GM12878 (cell line): ENCODE results near the gene SLC23A2. TPM values are rescaled to one million over a fixed set of nuclear protein-coding genes. Genes with fewer than 3 reads are reported as not detected.

Experiments used
- ATAC-seq: fragments of 200-7000 bp; cut with Tn5 transposase; 3 replicates; pipeline ENCODE4 v1.9.1; 2020; ENCODE audit warnings: mild to moderate bottlenecking, moderate library complexity
- BruUV-seq: library from RNA; stranded (reverse); fragments of 400-500 nt; replicated peaks from 2 replicates; lab custom pipeline; 2021; lab: Mats Ljungman, UMichigan
- CTCF ChIA-PET: fragments of 300-600 bp; sonication (Branson Sonifier 250); formaldehyde crosslinking; extraction: SDS; loops from one replicate; lab custom pipeline; 2021; ENCODE audit warnings: inconsistent platforms; lab: Yijun Ruan, JAX
- POLR2A ChIA-PET: fragments of 350-600 bp; formaldehyde crosslinking; extraction: SDS; loops from one replicate; lab custom pipeline; 2021; ENCODE audit warnings: inconsistent platforms; lab: Charles Lee
- RAD21 ChIA-PET: fragments of 300-600 bp; sonication (Branson Sonifier 250); formaldehyde crosslinking; loops from one replicate; lab custom pipeline; 2023; ENCODE audit warnings: antibody characterized with exemption; ENCODE audit not compliant: unreplicated experiment; lab: Charles Lee
- SMC1A ChIA-PET: fragments of 300-600 bp; sonication (Branson Sonifier 250); formaldehyde crosslinking; loops from one replicate; lab custom pipeline; 2023; ENCODE audit not compliant: unreplicated experiment, uncharacterized antibody; lab: Charles Lee
- DNase-seq: peaks from one replicate; pipeline ENCODE4 v3.0.0-alpha.2; 2011; ENCODE audit warnings: low read depth, low spot score
- FAIRE-seq: peaks from 3 replicates; lab custom pipeline; 2011; peaks lifted over from hg19 to GRCh38; lab: Jason Lieb, UNC
- H2AFZ ChIP-seq: 2 replicates; pipeline ENCODE4 v1.6.0; 2011; ENCODE audit warnings: low read depth, low read length, control low read depth; ENCODE audit not compliant: control insufficient read depth
- H3K27ac ChIP-seq: 2 replicates; pipeline ENCODE4 v1.5.1; 2011; ENCODE audit warnings: control low read depth; ENCODE audit not compliant: control insufficient read depth, insufficient read depth
- H3K27me3 ChIP-seq, 2 experiments: replicated peaks in 1 of 2; 2 replicates each; pipeline versions ENCODE4 v1.6.0 to v1.6.1; 2011; ENCODE audit warnings: low read length in 1 of 2; ENCODE audit not compliant: control insufficient read depth in 2 of 2, insufficient read depth in 2 of 2
- H3K36me3 ChIP-seq, 2 experiments: 2 replicates each; pipeline ENCODE4 v1.5.1; 2011; ENCODE audit warnings: low read length in 1 of 2; ENCODE audit not compliant: control insufficient read depth in 2 of 2, insufficient read depth in 2 of 2
- H3K4me1 ChIP-seq: 2 replicates; pipeline ENCODE4 v1.6.1; 2011; ENCODE audit warnings: mild to moderate bottlenecking, low read length, moderate library complexity, mixed read lengths; ENCODE audit not compliant: control insufficient read depth, insufficient read depth
- H3K4me2 ChIP-seq: 2 replicates; pipeline ENCODE4 v1.6.0; 2011; ENCODE audit warnings: control low read depth; ENCODE audit not compliant: control insufficient read depth, insufficient read depth
- H3K4me3 ChIP-seq: fragments of 200-600 bp; sonication (generic); 2 replicates; pipeline ENCODE4 v1.5.1; 2016
- H3K79me2 ChIP-seq: 2 replicates; pipeline ENCODE4 v1.6.0; 2011; ENCODE audit warnings: low read length; ENCODE audit not compliant: control insufficient read depth, insufficient read depth
- H3K9ac ChIP-seq: 2 replicates; pipeline ENCODE4 v1.8.0; 2011; ENCODE audit warnings: low read length, control low read depth, mixed read lengths; ENCODE audit not compliant: control insufficient read depth, insufficient read depth
- H3K9me3 ChIP-seq: replicated peaks from 3 replicates; pipeline ENCODE4 v1.5.1; 2011; ENCODE audit warnings: mild to moderate bottlenecking, low read length; ENCODE audit not compliant: control insufficient read depth, insufficient read depth
- H4K20me1 ChIP-seq: 2 replicates; pipeline ENCODE4 v1.6.0; 2011; ENCODE audit not compliant: control insufficient read depth, insufficient read depth
- E4F1 ChIP-seq: fragments of 450-650 bp; IDR thresholded peaks from 2 replicates; pipeline ENCODE4 v1.6.1; 2018; ENCODE audit warnings: borderline replicate concordance, mild to moderate bottlenecking; ENCODE audit not compliant: partially characterized antibody
- EGR1 ChIP-seq, 2 experiments: IDR thresholded peaks; 1 replicate in 1 of 2; 2 replicates in 1 of 2; pipeline ENCODE4 v1.6.1; 2011 to 2012; ENCODE audit warnings: low read depth in 2 of 2, low read length in 2 of 2, borderline replicate concordance in 1 of 2, mild to moderate bottlenecking in 1 of 2, moderate library complexity in 1 of 2
- ELK1 ChIP-seq: IDR thresholded peaks from 2 replicates; pipeline ENCODE4 v1.6.1; 2012; ENCODE audit warnings: low read depth, low read length, improper control_type of control experiment
- EZH2 ChIP-seq: IDR thresholded peaks from 2 replicates; pipeline ENCODE4 v1.6.1; 2012; ENCODE audit warnings: low read depth, mild to moderate bottlenecking, control low read depth, inconsistent platforms, low read length, borderline replicate concordance; ENCODE audit not compliant: control insufficient read depth
- SMAD5 ChIP-seq: IDR thresholded peaks from 2 replicates; pipeline ENCODE4 v1.6.1; 2016; ENCODE audit warnings: antibody characterized with exemption, low read depth
- TCF12 ChIP-seq: IDR thresholded peaks from 2 replicates; pipeline ENCODE4 v1.6.1; 2011; ENCODE audit warnings: low read depth, mild to moderate bottlenecking, low read length
- WGBS: methylation state at CpG from one replicate; pipeline ENCODE4 v1.1.6; 2016; ENCODE audit warnings: low lambda C conversion rate; ENCODE audit not compliant: insufficient replicate concordance, insufficient coverage; ENCODE audit errors: missing lambda C conversion rate; 5-methylcytosine and 5-hydroxymethylcytosine counted together
- in situ Hi-C: fragments of 300-500 bp; cut with MboI; formaldehyde crosslinking; loops from 9 replicates; pipeline ENCODE4 v1.14.3; 2018; ENCODE audit warnings: mixed read lengths
- intact Hi-C: fragments of 100-400 bp; cut with micrococcal nuclease; formaldehyde crosslinking; loops from one replicate; pipeline ENCODE4 v1.14.2; 2022; ENCODE audit not compliant: unreplicated experiment
- polyA plus RNA-seq, 11 experiments: library from polyadenylated mRNA; depleted of rRNA in 4 of 11; unstranded in 6 of 11; stranded (reverse) in 5 of 11; fragments of >200 nt; fragmentation: Nextera tagmentation in 4 of 11; fragmentation: Illumina TruSeq in 1 of 11; extraction: Ambion mirVana in 4 of 11; extraction: Trizol in 1 of 11; gene quantifications; 1 replicate in 1 of 11; 2 replicates in 10 of 11; pipeline versions ENCODE4 v1.2.1 to v1.2.3, GENCODE V29; 2011 to 2016; ENCODE audit warnings: inconsistent platforms in 2 of 11, missing spikeins in 2 of 11, low read depth in 1 of 11
- total RNA-seq, 4 experiments: library from RNA; depleted of rRNA in 3 of 4; stranded (reverse); fragments of >200 nt in 3 of 4; fragmentation: Illumina TruSeq in 1 of 4; extraction: Trizol in 1 of 4; gene quantifications; 2 replicates each; pipeline versions ENCODE4 v1.2.1 to v1.2.3, GENCODE V29; 2013 to 2021

SLC23A2 gene
- total and polyA plus RNA-seq, 10 of the 15 experiments (the other 5 are each of a cell fraction or from before 2014, with no cell fraction given): 4.4 to 56.1 (median 35.5) TPM

GRCh38 chr20:4871486-4871885 is 129.8 kb downstream of the SLC23A2 start:
- Histone ChIP-seq H3K9me3 (no peaks in the 10 kb centered on the region), H3K4me3 (no peak overlapping the region), H3K36me3 (peaks cover 0 to 23% of the 10 kb centered on the region in 2 experiments; a peak in 3 of 4 replicates), H3K4me1 (peaks cover 4% of the 10 kb centered on the region), H3K9ac (no peak overlapping the region)
- ChIA-PET RAD21 (interaction anchor here (0.5 kb wide), 1 partner anchor 78 kb away, joined by 3 read pairs; no protein-coding TSS in a partner anchor), CTCF (interaction anchor here (1.1 kb wide), 1 partner anchor 79 kb away, joined by 3 read pairs; no protein-coding TSS in a partner anchor), POLR2A (no interaction called here)
- ATAC-seq: no peak
- no TSS peak for BruUV-seq
- TF ChIP-seq TCF12: no peak
- TF ChIP-seq SMAD5: no peak
- no peak for TF ChIP-seq ELK1
- no peak for TF ChIP-seq EGR1 (IDR thresholded peaks at IDR 0.05; ENCODE audit: borderline replicate concordance in 1 of 2, low read depth in 2 of 2, low read length in 2 of 2)
- no peak for TF ChIP-seq E4F1
- no peak for TF ChIP-seq EZH2
- TF ChIP-seq, all 136 proteins: peak for 0
- no peak for DNase-seq
- Histone ChIP-seq H3K4me2 (no peak overlapping the region), H3K79me2 (no peaks in the 10 kb centered on the region), H3K27ac (no peak overlapping the region), H4K20me1 (no peaks in the 10 kb centered on the region), H2AFZ (no peak overlapping the region), H3K27me3 (no peaks in the 10 kb centered on the region)
- in situ Hi-C loops (no loop called here), intact Hi-C loops (loop anchor here (10.0 kb wide), 1 partner anchor 83 kb away; no protein-coding TSS in a partner anchor)
- no peak for FAIRE-seq
- 81% methylated on average over 6 of the region's 6 CpGs for whole genome bisulfite sequencing
- SMC1A ChIA-PET: no interaction called here
